ENCODE data around the gene NUMA1.

- no peak for TF ChIP-seq POLR2A (IDR thresholded peaks at IDR 0.05)
- TF ChIP-seq CTCF (IDR thresholded peaks at IDR 0.05): no peak
Observed at GRCh38 chr11:72006309-72007088, 73.8 kb downstream of the NUMA1 start.
